Ishikawa (cell line): ENCODE results near the gene IL1RAPL1.

Experiments
- RAD21 ChIP-seq: IDR thresholded peaks from 2 replicates; pipeline ENCODE4 v1.6.1; 2012; ENCODE audit warnings: low read depth
- REST ChIP-seq: IDR thresholded peaks from 2 replicates; pipeline ENCODE4 v1.6.1; 2012; ENCODE audit warnings: low read depth, mild to moderate bottlenecking
- TAF1 ChIP-seq: IDR thresholded peaks from 2 replicates; pipeline ENCODE4 v1.6.1; 2012; ENCODE audit warnings: low read depth, mild to moderate bottlenecking
- YY1 ChIP-seq: IDR thresholded peaks from 2 replicates; pipeline ENCODE4 v1.6.1; 2012; ENCODE audit warnings: low read depth
- ZBTB7A ChIP-seq: IDR thresholded peaks from 2 replicates; pipeline ENCODE4 v1.6.1; 2012; ENCODE audit warnings: low read depth
- TF ChIP-seq, protein P1 (sequence below): IDR thresholded peaks from 2 replicates; pipeline ENCODE4 v1.6.1; 2012

DNA sequence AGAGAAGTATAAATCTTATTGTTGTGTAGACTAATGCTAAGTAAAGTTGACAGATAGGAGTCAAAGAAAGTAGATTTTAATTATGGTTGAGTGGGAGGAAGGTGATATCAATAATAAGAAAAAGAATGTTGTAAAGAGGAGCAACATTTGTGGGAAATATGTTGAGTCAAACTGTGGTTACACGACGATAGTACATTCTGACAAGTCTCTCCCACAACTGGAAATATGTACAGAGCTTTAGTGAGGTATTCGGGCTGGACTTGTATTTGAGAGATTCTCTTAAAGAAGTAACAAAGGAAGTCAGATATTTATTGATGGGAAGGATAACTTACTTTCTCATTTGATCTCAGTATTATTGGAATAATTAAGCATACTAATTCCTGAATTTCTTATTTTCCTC lies 1102.8 kb downstream of the IL1RAPL1 start:
- TF ChIP-seq, protein P1, sequence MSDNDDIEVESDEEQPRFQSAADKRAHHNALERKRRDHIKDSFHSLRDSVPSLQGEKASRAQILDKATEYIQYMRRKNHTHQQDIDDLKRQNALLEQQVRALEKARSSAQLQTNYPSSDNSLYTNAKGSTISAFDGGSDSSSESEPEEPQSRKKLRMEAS, result no peak
- TF ChIP-seq RAD21 (no peak), YY1 (no peak), REST (no peak), ZBTB7A (no peak), TAF1 (no peak)
